Measurements from ENCODE around the gene CTNNA3.
A peak's percentile ranks its signal among the peaks of the same experiment; 100 is the strongest.
"Not testable (repeated sequence)": the region's sequence is repeated elsewhere in the genome, so short reads cannot be mapped to it uniquely, and the experiment has no call there.

The CTNNA3 gene

GRCh38 chr10:67550046-67550445, 145.9 kb downstream of the CTNNA3 start:
- peak in 1 of 2 donors; percentile 2 for DNase-seq (ENCODE audit: low read depth in 2 of 2)
- no peak overlapping the region for H3K4me3 ChIP-seq (replicated peaks in 1 of 2; ENCODE audit: low read depth in 2 of 2, low read length in 2 of 2)
- TF ChIP-seq, protein P1, sequence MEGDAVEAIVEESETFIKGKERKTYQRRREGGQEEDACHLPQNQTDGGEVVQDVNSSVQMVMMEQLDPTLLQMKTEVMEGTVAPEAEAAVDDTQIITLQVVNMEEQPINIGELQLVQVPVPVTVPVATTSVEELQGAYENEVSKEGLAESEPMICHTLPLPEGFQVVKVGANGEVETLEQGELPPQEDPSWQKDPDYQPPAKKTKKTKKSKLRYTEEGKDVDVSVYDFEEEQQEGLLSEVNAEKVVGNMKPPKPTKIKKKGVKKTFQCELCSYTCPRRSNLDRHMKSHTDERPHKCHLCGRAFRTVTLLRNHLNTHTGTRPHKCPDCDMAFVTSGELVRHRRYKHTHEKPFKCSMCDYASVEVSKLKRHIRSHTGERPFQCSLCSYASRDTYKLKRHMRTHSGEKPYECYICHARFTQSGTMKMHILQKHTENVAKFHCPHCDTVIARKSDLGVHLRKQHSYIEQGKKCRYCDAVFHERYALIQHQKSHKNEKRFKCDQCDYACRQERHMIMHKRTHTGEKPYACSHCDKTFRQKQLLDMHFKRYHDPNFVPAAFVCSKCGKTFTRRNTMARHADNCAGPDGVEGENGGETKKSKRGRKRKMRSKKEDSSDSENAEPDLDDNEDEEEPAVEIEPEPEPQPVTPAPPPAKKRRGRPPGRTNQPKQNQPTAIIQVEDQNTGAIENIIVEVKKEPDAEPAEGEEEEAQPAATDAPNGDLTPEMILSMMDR (IDR thresholded peaks at IDR 0.05; ENCODE audit: low read depth, low read length), result no peak

DNA sequence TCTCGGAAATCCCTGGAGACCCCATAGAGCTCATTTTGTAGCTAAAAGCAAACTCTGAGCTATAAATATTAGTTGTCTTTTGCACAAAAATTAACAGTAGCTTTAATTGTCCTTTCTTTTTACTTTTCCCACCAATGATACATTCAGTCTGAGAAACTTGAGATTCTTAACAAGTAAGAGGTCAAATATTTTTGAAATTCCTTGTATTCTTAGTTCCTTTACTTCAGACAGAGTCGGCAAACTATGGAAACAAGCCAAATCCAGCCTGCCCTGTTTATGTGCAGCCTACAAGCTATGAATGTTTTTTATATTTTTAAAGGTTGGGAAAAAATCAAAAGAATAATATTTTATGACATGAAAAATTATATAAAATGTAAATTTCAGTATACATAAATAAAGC, 146.6 kb downstream of the CTNNA3 start:
- peak; percentile 37 to 43 for DNase-seq (ENCODE audit: low read depth in 2 of 2)
- TF ChIP-seq, protein P1 (IDR thresholded peaks at IDR 0.05; ENCODE audit: low read depth, low read length), result no peak
- no peak overlapping the region for H3K4me3 ChIP-seq (replicated peaks in 1 of 2; ENCODE audit: low read depth in 2 of 2, low read length in 2 of 2)

- TF ChIP-seq, protein P1 (IDR thresholded peaks at IDR 0.05; ENCODE audit: low read depth, low read length), result no peak
Observed at GRCh38 chr10:67541411-67541810, 154.6 kb downstream of the CTNNA3 start.

DNA sequence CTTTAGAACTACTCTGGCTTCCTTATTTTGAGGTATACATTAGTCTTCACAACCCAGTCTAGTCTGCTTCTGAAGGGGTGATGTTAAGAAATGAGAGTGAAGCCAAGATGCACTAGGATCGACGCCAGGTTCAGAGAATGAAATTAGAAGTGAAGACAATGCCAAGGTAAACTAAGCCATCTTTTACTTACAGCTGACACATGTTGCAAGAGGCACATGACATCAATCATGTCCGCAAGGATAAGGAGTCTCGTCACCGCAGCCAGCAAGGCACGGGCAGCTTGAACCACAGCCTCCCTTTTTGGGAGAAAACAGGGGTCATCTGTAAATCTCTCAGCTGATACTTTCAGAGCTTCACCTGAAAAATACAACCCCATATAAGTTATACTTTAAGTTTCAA, 156.7 kb downstream of the CTNNA3 start:
- H3K4me3 ChIP-seq (replicated peaks in 1 of 2; ENCODE audit: low read depth in 2 of 2, low read length in 2 of 2), result no peak overlapping the region
- TF ChIP-seq, protein P1 (IDR thresholded peaks at IDR 0.05; ENCODE audit: low read depth, low read length), result no peak
- DNase-seq (ENCODE audit: low read depth in 2 of 2), result peak in 1 of 2 donors; percentile 1

More at GRCh38 chr10:67541411-67541810, 154.6 kb downstream of the CTNNA3 start:
- no peak for DNase-seq (ENCODE audit: low read depth in 2 of 2)
- no peak overlapping the region for H3K4me3 ChIP-seq (replicated peaks in 1 of 2; ENCODE audit: low read depth in 2 of 2, low read length in 2 of 2)

DNA sequence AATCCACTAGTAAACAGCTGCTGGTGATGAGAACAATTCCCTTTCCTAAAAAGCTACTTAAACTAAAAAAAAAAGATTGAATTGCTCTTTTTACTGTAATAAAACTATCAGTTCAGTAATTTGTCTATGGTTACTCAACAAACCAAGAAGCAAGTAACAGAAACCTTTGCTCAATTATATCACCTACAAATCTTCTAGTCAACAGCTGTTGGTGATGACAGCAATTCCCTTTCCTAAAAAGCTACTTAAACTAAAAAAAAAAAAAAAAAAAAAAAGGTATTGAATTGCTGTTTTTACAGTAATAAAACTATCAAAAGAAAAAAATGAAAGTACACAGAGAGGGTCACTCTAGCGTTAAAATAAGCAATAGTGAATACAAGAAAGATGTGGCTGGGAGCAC, 158.1 kb downstream of the CTNNA3 start:
- DNase-seq (ENCODE audit: low read depth in 2 of 2), result no peak
- no peak overlapping the region for H3K4me3 ChIP-seq (replicated peaks in 1 of 2; ENCODE audit: low read depth in 2 of 2, low read length in 2 of 2)
- TF ChIP-seq, protein P1 (IDR thresholded peaks at IDR 0.05; ENCODE audit: low read depth, low read length), result no peak

GRCh38 chr10:67533376-67533775, 162.6 kb downstream of the CTNNA3 start:
- TF ChIP-seq, protein P1 (IDR thresholded peaks at IDR 0.05; ENCODE audit: low read depth, low read length), result no peak
- H3K4me3 ChIP-seq (replicated peaks in 1 of 2; ENCODE audit: low read depth in 2 of 2, low read length in 2 of 2), result no peak overlapping the region
- DNase-seq (ENCODE audit: low read depth in 2 of 2), result no peak

DNA sequence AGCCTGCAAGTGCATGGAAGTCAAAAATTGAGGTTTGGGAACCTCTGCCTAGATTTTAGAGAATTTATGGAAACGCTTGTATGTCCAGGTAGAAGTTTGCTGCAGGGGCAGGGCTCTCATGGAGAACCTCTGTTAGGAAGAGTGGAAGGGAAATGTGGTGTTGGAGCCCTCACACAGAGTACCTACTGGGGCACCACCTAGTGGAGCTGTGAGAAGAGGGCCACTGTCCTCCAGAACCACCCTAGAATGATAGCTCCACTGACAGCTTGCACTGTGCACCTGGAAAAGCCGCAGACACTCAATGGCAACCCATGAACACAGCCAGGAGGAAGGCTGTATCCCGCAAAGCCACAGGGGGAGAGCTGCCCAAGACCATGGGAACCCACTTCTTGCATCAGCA, 165.0 kb downstream of the CTNNA3 start:
- DNase-seq (ENCODE audit: low read depth in 2 of 2), result not testable (repeated sequence)

More for the DNA sequence above, 165.0 kb downstream of the CTNNA3 start:
- not testable (repeated sequence) for H3K4me3 ChIP-seq (replicated peaks in 1 of 2; ENCODE audit: low read depth in 2 of 2, low read length in 2 of 2)
